Esophagus muscularis mucosa (tissue), 4 donors: ENCODE measurements around the gene ATIC. TPM values are rescaled to one million over a fixed set of nuclear protein-coding genes. Genes with fewer than 3 reads are reported as not detected.

Experiments used
- DNase-seq: peaks from one replicate; pipeline ENCODE4 v3.0.0-alpha.2; 2017; ENCODE audit errors: extremely low spot score
- H3K27ac ChIP-seq, 4 donors: fragments of 200-600 bp; sonication (generic); replicated peaks in 1 of 4; 1 replicate in 3 of 4; 2 replicates in 1 of 4; pipeline ENCODE4 v1.5.1; 2016 to 2019; ENCODE audit warnings: mild to moderate bottlenecking in 1 of 4
- H3K27me3 ChIP-seq, 4 donors: fragments of 200-600 bp; sonication (generic); one replicate each; pipeline versions ENCODE4 v1.5.1 to v1.6.0; 2016 to 2019
- H3K36me3 ChIP-seq, 4 donors: fragments of 200-600 bp; sonication (generic); one replicate each; pipeline ENCODE4 v1.5.1; 2016 to 2019
- H3K4me1 ChIP-seq, 4 donors: fragments of 200-600 bp; sonication (generic); one replicate each; pipeline ENCODE4 v1.5.1; 2016 to 2019
- H3K4me3 ChIP-seq, 4 donors: fragments of 200-600 bp; sonication (generic); 1 replicate in 2 of 4; 2 replicates in 2 of 4; pipeline ENCODE4 v1.5.1; 2016 to 2019; ENCODE audit warnings: mild to moderate bottlenecking in 4 of 4, moderate library complexity in 1 of 4
- H3K9me3 ChIP-seq, 4 donors: fragments of 200-600 bp; sonication (generic); 1 replicate in 3 of 4; 2 replicates in 1 of 4; pipeline ENCODE4 v1.5.1; 2016 to 2019
- CTCF ChIP-seq, 3 experiments: fragments of 200-600 bp in 2 of 3; fragments of 450-650 bp in 1 of 3; sonication (generic) in 2 of 3; IDR thresholded peaks; one replicate each; pipeline ENCODE4 v1.5.1; 2017 to 2019; ENCODE audit warnings: antibody characterized with exemption in 3 of 3, mild to moderate bottlenecking in 2 of 3, moderate library complexity in 1 of 3
- EP300 ChIP-seq: sonication (generic); formaldehyde crosslinking; IDR thresholded peaks from one replicate; pipeline ENCODE4 v1.6.1; 2017; ENCODE audit warnings: antibody characterized with exemption
- POLR2A ChIP-seq: fragments of 450-650 bp; IDR thresholded peaks from one replicate; pipeline ENCODE4 v1.6.1; 2017; ENCODE audit warnings: antibody characterized with exemption, moderate library complexity, mild to moderate bottlenecking, low read depth
- POLR2AphosphoS5 ChIP-seq, 2 donors: sonication (generic); formaldehyde crosslinking; IDR thresholded peaks; one replicate each; pipeline ENCODE4 v1.6.1; 2017; ENCODE audit warnings: antibody characterized with exemption in 2 of 2
- WGBS: methylation state at CpG from one replicate; pipeline ENCODE4 v1.1.5; 2018; 5-methylcytosine and 5-hydroxymethylcytosine counted together
- intact Hi-C: fragments of 100-400 bp; cut with DNase I; formaldehyde crosslinking; loops from one replicate; pipeline ENCODE4 v1.15.1; 2023
- total RNA-seq, 4 donors: library from RNA; depleted of rRNA; stranded (reverse); fragments of >200 nt; gene quantifications; one replicate each; pipeline versions ENCODE4 v1.1.0 to v1.2.1, GENCODE V29; 2016

The ATIC gene
- total RNA-seq, 4 donors from 2014 or later = 29.1 to 50.8 (median 34.4) TPM

- Histone ChIP-seq H3K9me3 (no peaks in the 10 kb centered on the region), H3K36me3 (peaks cover 30 to 93% (median 65%) of the 10 kb centered on the region in 4 donors), H3K27me3 (no peaks in the 10 kb centered on the region), H3K4me1 (peaks cover 3 to 62% (median 54%) of the 10 kb centered on the region in 4 donors), H3K4me3 (no peak overlapping the region), H3K27ac (peak overlapping the region; percentile 52 to 81 (median 64))
- DNase-seq = no peak
- 32% methylated on average over 2 of the region's 2 CpGs for WGBS
- intact Hi-C loops = no loop called here
- peak in 1 of 2 donors; percentile 69 for TF ChIP-seq POLR2AphosphoS5 (IDR thresholded peaks at IDR 0.05)
- no peak for TF ChIP-seq EP300
These were observed 84.9 kb downstream of the ATIC start for GRCh38 chr2:215396595-215397313.

- peak overlapping the region; percentile 52 to 81 (median 64) for H3K27ac ChIP-seq
- 52% methylated on average over 9 of the region's 9 CpGs for WGBS
- no peaks in the 10 kb centered on the region for H3K27me3 ChIP-seq
- intact Hi-C loops = no loop called here
- H3K36me3 ChIP-seq = peaks cover 21 to 93% (median 59%) of the 10 kb centered on the region in 4 donors
- H3K4me1 ChIP-seq = peaks cover 3 to 72% (median 63%) of the 10 kb centered on the region in 4 donors
- no peak overlapping the region for H3K4me3 ChIP-seq
- TF ChIP-seq POLR2A = no peak
- peak in 1 of 3 experiments; percentile 32 for TF ChIP-seq CTCF (IDR thresholded peaks at IDR 0.05)
- TF ChIP-seq POLR2AphosphoS5 (IDR thresholded peaks at IDR 0.05) = peak in 1 of 2 donors; percentile 38
- no peak for TF ChIP-seq EP300
- H3K9me3 ChIP-seq = no peaks in the 10 kb centered on the region
- no peak for DNase-seq
These were observed 85.9 kb downstream of the ATIC start for GRCh38 chr2:215397632-215398341.

GRCh38 chr2:215399067-215399716, 87.3 kb downstream of the ATIC start:
- peaks cover 3 to 80% (median 73%) of the 10 kb centered on the region in 4 donors for H3K4me1 ChIP-seq
- peak overlapping the region; percentile 52 to 81 (median 64) for H3K27ac ChIP-seq
- 69% methylated on average over 3 of the region's 3 CpGs for WGBS
- no peaks in the 10 kb centered on the region for H3K27me3 ChIP-seq
- H3K4me3 ChIP-seq = no peak overlapping the region
- H3K36me3 ChIP-seq = peaks cover 17 to 93% (median 56%) of the 10 kb centered on the region in 4 donors
- intact Hi-C loops = no loop called here
- no peak for DNase-seq
- TF ChIP-seq CTCF (IDR thresholded peaks at IDR 0.05) (no peak), POLR2A (no peak), POLR2AphosphoS5 (IDR thresholded peaks at IDR 0.05) (peak in 1 of 2 donors; percentile 23)
- no peaks in the 10 kb centered on the region for H3K9me3 ChIP-seq

Other genes starting within 250 kb of the ATIC start
- not detected for gene ABCA12, start 173.4 kb upstream of the ATIC start, total RNA-seq
- gene FN1, start 124.0 kb downstream of the ATIC start, total RNA-seq = 1,000 to 10,000 TPM; 2,256 to 4,873 (median 2,950) TPM